Left ventricle myocardium inferior (tissue), 1 donor: ENCODE results near the gene ITGB7. TPM values are rescaled to one million over a fixed set of nuclear protein-coding genes. Genes with fewer than 3 reads are reported as not detected.
A peak's percentile ranks its signal among the peaks of the same experiment; 100 is the strongest.

Experiments used
- DNase-seq: peaks from one replicate; pipeline ENCODE4 v3.0.0-alpha.2; 2020
- H3K27ac ChIP-seq: fragments of 200-600 bp; replicated peaks from 2 replicates; pipeline ENCODE4 v1.8.0; 2021
- H3K27me3 ChIP-seq: fragments of 200-600 bp; 2 replicates; pipeline ENCODE4 v1.8.0; 2021; ENCODE audit warnings: low read depth
- H3K36me3 ChIP-seq: fragments of 200-600 bp; 2 replicates; pipeline ENCODE4 v1.8.0; 2021
- H3K4me1 ChIP-seq: fragments of 200-600 bp; 2 replicates; pipeline ENCODE4 v1.8.0; 2021
- H3K4me3 ChIP-seq: fragments of 200-600 bp; 2 replicates; pipeline ENCODE4 v1.8.0; 2021; ENCODE audit warnings: mild to moderate bottlenecking, moderate library complexity
- H3K9me3 ChIP-seq: fragments of 200-600 bp; replicated peaks from 2 replicates; pipeline ENCODE4 v1.8.0; 2021
- CTCF ChIP-seq: fragments of 200-600 bp; IDR thresholded peaks from 2 replicates; pipeline ENCODE4 v1.8.0; 2021; ENCODE audit warnings: antibody characterized with exemption, mild to moderate bottlenecking, borderline replicate concordance
- intact Hi-C: fragments of 100-400 bp; cut with micrococcal nuclease; formaldehyde crosslinking; loops from one replicate; pipeline ENCODE4 v1.11.0; 2022
- total RNA-seq: library from RNA; stranded (reverse); fragmentation: NEBNext Ultra II Directional; extraction: Animal tissue kit (Norgen Biotek cat#: 25700); gene quantifications from one replicate; pipeline ENCODE4 v1.2.1, GENCODE V29; 2021
- donor health status: DM: no; HTN: yes; CAD: no; lungs with severe emphysema.

The ITGB7 gene
- total RNA-seq, 1 donor from 2014 or later: 1.1 TPM

DNA sequence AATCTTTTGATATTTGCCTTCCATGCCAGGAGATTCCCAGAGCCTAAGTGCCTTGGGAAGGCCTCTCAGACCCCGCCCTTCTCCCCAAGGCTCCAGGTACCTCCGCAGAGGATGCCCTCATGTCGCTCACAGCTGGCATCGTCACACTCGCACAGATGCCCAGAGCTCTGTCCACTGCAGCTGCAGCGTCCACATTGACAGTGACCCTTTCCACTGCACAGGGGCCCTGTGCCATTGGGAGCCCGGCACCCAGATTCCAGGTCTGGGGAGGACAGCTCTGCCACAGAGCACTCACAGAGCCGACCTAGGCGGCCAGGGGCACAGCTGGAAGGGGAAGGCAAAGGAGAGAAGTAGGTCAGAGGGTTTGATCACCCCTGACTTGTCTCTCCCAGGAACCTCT lies 14.0 kb downstream of the ITGB7 start:
- H3K36me3 ChIP-seq: peaks cover 10% of the 10 kb centered on the region
- intact Hi-C loops: no loop called here
- no peak for TF ChIP-seq CTCF

DNA sequence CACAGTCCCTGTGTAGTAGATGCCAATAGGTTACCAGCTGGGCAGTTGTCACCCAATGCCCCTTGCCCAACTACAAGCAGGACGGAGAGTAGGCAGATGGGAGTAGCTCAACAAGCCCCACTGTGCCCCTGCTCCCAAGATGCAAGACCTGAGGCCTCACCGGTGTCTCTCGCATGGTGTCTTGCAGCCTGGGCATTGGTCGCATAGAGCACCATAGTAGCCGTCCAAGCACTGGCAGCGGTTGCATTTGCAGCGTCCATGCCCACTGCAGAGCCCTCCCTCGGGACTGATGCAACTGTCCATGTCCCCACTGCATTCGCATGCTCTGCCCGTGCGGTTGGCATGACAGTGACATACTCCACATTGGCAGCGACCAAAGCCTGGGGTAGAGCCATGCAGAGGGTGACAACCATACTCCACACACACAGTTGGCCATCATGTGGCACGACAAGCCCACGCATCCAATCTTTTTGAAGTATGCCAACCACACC lies 14.5 kb downstream of the ITGB7 start:
- peaks cover 14% of the 10 kb centered on the region for H3K36me3 ChIP-seq
- intact Hi-C loops: no loop called here

More for the DNA sequence above, 14.0 kb downstream of the ITGB7 start:
- H3K4me1 ChIP-seq: peaks cover 24% of the 10 kb centered on the region
- DNase-seq: no peak
- H3K9me3 ChIP-seq: no peaks in the 10 kb centered on the region
- H3K27ac ChIP-seq: no peak overlapping the region
- H3K4me3 ChIP-seq: no peak overlapping the region
- H3K27me3 ChIP-seq: no peaks in the 10 kb centered on the region

DNA sequence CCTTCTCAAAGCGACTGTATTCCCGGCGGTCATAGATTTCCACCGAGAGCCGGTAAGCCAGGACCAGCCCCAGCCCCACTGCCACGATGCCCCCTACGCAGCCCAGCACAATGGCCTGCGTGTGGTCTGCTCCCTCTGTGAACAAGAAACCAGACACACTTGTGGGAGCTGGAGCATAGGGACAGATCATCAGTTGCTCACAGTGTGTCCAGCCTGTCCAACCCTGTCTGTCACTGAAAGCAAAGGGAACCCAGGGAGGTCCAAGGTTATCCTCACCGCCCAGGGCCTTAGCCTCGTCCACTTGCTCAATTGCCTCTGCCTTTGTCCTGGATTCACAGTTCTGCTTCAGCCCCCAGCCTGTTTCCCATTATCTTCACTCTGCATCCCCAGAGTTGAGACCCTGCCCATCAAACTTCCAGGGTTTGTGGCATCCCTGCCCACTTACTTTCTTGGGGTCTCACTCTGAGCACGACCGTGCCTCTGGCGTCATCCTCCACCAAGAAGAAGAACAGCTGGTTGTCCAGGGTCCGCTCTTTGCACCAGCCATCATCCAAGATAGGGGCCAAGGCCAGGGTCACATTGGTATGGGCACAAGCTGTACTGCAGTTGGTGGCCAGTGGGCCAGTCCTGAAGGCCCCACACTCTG lies 15.0 kb downstream of the ITGB7 start:
- no peak for DNase-seq
- TF ChIP-seq CTCF: no peak
- H3K4me3 ChIP-seq: no peak overlapping the region
- H3K27ac ChIP-seq: no peak overlapping the region
- intact Hi-C loops: no loop called here
- no peaks in the 10 kb centered on the region for H3K9me3 ChIP-seq
- H3K36me3 ChIP-seq: peaks cover 20% of the 10 kb centered on the region
- H3K4me1 ChIP-seq: peaks cover 14% of the 10 kb centered on the region
- no peaks in the 10 kb centered on the region for H3K27me3 ChIP-seq

More for the DNA sequence above, 14.5 kb downstream of the ITGB7 start:
- no peaks in the 10 kb centered on the region for H3K9me3 ChIP-seq
- DNase-seq: no peak
- no peak overlapping the region for H3K4me3 ChIP-seq
- H3K27ac ChIP-seq: no peak overlapping the region
- TF ChIP-seq CTCF: no peak
- no peaks in the 10 kb centered on the region for H3K27me3 ChIP-seq
- peaks cover 19% of the 10 kb centered on the region for H3K4me1 ChIP-seq

GRCh38 chr12:53191096-53191884 lies 15.8 kb downstream of the ITGB7 start:
- intact Hi-C loops: no loop called here
- Histone ChIP-seq H3K4me3 (no peak overlapping the region), H3K4me1 (peaks cover 14% of the 10 kb centered on the region), H3K27me3 (no peaks in the 10 kb centered on the region), H3K36me3 (peaks cover 27% of the 10 kb centered on the region), H3K9me3 (no peaks in the 10 kb centered on the region), H3K27ac (no peak overlapping the region)
- no peak for TF ChIP-seq CTCF
- DNase-seq: no peak

DNA sequence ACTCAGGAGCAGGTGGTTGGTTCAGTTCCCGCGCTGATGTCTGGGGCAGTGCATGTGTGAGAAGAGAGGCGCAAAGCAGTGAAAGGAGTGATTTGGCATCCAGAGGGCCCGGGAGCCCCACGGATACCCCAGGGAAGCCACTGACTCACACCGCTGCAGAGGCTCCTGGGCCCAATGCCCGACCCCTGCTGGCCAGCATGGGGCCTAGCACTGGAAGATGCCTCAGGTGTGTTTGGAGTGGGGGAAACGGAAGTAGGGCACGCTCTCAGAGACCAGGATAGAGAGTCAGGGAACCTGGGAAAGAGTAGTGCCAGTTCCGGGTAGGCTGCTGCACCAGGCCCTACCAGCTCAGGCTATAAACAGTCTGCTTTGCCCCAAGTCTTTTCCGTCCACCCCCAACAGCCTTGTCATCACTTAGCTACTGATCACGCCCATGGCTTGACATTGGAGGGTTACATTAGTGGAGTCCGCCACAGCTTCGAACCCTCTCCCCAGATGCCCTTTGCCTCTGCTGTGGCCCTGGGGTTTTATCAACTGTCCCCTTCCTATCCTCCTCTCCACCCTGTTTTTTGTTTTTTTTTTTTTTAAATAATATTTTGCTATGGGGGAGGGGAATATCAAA lies 16.8 kb downstream of the ITGB7 start:
- peak; percentile 62 for DNase-seq

More for the DNA sequence above, 16.8 kb downstream of the ITGB7 start:
- Histone ChIP-seq H3K36me3 (peaks cover 38% of the 10 kb centered on the region), H3K27ac (peak overlapping the region; percentile 16), H3K9me3 (no peaks in the 10 kb centered on the region), H3K4me3 (no peak overlapping the region), H3K27me3 (no peaks in the 10 kb centered on the region), H3K4me1 (peaks cover 14% of the 10 kb centered on the region)
- peak; percentile 80 for TF ChIP-seq CTCF
- intact Hi-C loops: no loop called here
